AG10803 (cell line): Measurements from ENCODE around the gene RPL38.

ENCODE experiments used
- DNase-seq: peaks from one replicate; pipeline ENCODE4 v3.0.0; 2010; ENCODE audit warnings: low read depth
- H3K4me3 ChIP-seq: 2 replicates; pipeline ENCODE4 v1.5.1; 2011; ENCODE audit warnings: mild to moderate bottlenecking, low read length, control low read depth
- TF ChIP-seq, protein P1 (sequence below): conservative IDR thresholded peaks from 2 replicates; pipeline ENCODE4 v1.5.1; 2011; ENCODE audit warnings: mild to moderate bottlenecking, low read length, control low read depth, inconsistent platforms

The RPL38 gene

DNA sequence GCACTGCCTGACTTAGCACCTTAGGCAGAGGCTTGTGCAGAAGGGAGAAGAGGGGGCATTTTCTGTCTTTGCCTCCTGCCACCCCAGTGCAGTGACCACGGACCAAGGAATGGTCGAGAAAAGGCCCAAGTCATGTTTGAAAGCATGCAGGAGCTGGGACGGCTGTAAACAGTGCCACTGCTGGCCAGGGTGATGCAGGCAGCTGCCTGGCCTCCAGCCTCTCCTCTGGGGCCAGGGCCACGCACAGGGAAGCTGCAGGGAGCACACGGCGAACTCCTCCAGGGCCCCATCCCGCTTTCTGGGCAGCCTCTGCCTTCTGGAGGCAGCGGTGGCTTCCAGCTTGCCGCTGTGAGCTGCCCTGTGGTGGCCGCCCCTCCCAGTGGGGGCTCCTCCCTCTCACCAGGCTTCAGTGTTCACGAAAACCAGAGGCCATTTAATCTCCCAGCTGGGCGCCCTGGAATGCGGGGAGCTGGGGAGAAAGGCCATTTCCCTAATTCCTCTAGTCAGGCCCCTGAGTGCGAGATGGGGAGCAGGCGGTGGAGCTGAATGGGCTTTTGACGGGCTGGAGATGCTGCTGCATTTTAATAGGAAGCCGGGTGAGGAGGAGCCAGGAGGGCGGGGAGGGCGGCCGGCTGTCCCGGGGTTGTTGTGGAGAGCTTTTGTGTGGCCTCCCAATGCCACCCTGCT is 41.8 kb downstream of the RPL38 start:
- no peak overlapping the region for H3K4me3 ChIP-seq
- TF ChIP-seq, protein P1, sequence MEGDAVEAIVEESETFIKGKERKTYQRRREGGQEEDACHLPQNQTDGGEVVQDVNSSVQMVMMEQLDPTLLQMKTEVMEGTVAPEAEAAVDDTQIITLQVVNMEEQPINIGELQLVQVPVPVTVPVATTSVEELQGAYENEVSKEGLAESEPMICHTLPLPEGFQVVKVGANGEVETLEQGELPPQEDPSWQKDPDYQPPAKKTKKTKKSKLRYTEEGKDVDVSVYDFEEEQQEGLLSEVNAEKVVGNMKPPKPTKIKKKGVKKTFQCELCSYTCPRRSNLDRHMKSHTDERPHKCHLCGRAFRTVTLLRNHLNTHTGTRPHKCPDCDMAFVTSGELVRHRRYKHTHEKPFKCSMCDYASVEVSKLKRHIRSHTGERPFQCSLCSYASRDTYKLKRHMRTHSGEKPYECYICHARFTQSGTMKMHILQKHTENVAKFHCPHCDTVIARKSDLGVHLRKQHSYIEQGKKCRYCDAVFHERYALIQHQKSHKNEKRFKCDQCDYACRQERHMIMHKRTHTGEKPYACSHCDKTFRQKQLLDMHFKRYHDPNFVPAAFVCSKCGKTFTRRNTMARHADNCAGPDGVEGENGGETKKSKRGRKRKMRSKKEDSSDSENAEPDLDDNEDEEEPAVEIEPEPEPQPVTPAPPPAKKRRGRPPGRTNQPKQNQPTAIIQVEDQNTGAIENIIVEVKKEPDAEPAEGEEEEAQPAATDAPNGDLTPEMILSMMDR: no peak
- DNase-seq: no peak

DNA sequence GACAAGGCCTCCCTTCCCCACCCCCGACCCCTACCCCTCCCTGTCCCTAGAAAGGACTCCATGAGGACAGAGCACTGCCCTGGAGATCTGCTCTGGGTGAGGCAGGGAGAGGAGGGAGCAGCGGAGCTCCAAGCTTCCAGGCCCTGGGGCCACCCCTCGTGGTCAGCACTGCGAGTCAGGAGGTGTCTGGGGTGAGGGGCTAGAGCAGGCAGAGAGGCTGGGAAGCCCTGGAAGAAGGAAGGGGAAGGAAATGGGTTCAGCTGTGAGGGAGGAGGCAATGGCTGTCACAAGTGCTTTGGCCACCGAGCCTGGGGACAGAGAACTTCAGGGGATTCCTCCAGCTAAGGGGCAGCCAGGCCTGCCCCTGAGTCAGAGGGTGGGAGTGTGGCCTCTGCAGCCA is 42.4 kb downstream of the RPL38 start:
- DNase-seq: no peak
- TF ChIP-seq, protein P1: no peak
- H3K4me3 ChIP-seq: no peak overlapping the region

DNA sequence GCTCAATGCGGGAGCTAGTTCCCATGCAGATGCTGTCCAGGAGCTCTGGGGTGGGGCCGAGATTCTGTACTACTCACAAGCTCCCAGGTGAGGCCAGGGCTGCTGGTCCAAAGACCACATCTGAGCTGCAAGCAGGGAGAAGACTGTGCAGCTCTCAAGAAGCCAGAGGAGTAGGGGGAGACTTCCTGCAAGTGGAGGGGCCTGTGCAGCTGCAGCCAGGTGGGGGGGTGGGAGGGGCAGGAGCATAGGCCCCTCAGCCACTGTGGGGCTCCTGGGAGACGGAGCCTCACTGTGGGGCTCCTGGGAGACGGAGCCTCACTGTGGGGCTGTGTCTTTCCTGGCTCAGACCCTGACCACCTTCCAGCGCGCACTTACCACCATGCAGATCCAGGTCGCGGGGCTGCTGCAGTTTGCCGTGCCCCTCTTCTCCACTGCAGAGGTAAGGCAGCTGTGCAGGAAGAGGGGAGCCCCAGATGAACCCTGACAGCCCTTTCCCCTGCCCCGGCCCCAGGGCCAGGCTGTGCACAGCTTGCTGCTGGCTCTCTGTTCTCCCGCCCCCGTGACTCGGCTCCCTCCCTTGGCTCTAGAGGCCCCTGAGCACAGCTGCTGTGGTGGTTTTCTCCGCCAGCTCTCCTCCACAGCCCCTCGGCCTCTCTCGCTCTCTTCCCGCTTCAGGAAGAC is 46.3 kb downstream of the RPL38 start:
- TF ChIP-seq, protein P1: no peak
- H3K4me3 ChIP-seq: no peak overlapping the region
- DNase-seq: no peak

DNA sequence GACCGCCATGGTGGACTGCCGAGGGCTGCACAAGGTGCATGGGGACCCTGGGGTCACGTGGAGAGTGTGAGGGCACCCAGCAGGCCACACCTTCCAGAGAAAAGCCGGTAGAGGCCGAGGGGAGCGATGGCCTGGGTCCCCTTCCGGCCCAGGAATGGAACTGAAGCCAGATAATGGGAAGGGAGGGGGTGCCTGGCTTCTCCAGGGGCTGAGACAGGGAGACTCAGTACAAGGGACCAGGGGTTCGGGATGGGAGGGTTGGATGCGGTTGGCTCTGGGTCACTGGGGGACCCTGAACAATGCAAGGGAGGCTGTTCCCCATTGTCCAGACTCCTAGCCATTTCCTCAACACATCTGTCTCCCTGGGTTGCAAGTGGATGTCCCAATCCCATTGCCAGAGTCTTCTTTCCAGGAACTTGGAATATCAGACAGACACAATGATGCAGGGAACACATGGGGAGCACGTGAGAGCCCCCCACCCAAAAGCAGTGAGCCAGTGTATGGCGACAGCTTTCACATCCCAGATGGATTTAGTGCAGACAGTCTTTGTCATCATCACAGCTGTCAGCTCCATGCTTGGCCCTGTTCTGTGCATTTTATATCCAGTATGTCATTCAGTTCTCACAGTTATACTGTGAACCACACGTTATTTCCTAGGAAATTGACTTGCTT is 47.0 kb downstream of the RPL38 start:
- DNase-seq: no peak

DNA sequence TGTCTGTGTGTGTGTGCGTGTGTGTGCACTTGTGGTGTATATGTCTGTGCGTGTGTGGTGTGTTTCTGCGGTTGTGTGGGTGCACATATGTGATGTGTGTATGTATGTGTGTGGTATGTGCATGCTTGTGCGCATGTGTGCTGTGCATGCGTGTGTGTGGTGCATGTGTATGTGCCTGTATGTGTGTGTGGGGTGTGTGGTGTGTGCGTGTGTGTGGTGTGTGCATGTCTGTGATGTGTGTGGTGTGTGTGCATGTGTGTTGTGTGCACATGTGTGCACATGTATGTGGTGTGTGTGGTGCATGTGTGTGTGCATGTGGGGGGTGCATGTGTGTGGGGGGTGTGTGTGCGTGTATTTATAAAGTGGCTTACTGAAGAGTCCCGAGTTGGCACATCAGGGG is 47.6 kb downstream of the RPL38 start:
- DNase-seq: no peak
- TF ChIP-seq, protein P1: no peak
- H3K4me3 ChIP-seq: no peak overlapping the region

More for the DNA sequence above, 47.0 kb downstream of the RPL38 start:
- TF ChIP-seq, protein P1: no peak
- no peak overlapping the region for H3K4me3 ChIP-seq

DNA sequence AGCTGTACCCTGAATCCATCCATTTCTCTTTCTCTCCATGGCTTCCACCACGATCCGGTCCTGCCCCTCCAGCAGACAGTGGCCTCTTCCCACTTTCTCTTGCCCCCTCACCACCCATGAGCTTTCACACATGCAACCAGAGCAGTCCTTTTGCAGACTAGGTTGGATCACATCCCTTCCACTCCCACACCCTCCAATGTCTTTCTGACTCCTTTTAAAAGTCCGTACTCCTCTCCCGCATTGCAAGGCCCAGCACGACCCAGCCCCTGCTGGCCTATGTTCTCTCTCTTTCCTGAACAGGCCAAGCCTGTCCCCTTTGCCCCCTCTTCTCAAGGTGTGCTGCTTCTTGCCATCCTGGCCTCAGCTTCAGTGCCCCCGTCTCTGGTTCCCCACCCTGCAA is 48.1 kb downstream of the RPL38 start:
- H3K4me3 ChIP-seq: no peak overlapping the region
- TF ChIP-seq, protein P1: no peak
- no peak for DNase-seq
